CMK (cell line): ENCODE measurements around the gene PDIA2.
"Not testable (repeated sequence)": the region's sequence is repeated elsewhere in the genome, so short reads cannot be mapped to it uniquely, and the experiment has no call there.

Source experiments
- DNase-seq: peaks from one replicate; pipeline ENCODE4 v3.0.0-alpha.2; 2010; ENCODE audit warnings: low read depth

Gene PDIA2

DNA sequence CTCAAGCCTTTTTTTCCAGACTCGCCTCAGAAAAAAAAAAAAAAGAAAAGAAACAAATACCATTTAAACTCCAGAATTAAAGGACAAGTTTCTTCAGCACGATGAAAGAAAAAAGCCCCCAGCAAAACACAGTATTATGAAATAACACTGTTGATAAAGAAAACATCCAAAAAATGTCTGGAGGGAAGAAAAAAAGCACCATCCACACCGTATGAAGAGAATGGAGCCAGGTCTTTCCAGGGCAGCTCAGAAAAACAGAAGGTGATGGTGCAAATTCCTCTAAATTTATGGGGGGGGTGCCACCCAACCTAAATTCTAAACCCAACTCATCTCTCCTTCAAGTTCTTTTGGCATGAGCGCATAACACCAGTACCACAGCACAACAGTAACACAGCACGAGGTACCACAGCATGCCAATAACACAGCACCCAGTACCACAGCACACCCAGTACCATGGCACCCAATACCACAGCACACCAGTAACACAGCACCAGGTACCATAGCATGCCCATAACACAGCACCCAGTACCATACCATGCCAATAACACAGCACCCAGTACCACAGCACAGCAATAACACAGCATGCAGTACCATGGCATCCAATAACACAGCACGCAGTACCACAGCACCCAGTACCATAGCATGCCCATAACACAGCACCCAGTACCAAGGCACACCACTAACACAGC is 50.6 kb downstream of the PDIA2 start:
- DNase-seq, result no peak

DNA sequence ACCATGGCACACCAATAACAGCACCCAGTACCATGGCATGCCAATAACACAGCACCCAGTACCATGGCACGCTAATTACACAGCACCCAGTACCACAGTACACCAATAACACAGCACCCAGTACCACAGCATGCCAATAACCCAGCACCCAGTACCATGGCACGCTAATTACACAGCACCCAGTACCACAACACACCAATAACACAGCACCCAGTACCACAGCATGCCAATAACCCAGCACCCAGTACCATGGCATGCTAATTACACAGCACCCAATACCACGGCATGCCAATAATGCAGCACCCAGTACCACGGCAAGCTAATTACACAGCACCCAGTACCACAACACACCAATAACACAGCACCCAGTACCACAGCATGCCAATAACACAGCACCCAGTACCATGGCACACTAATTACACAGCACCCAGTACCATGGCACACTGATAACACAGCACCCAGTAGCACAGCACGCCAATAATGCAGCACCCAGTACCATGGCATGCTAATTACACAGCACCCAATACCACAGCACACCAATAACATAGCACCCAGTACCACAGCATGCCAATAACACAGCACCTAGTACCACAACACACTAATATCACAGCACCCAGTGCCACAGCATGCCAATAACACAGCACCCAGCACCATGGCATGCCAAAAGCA is 51.3 kb downstream of the PDIA2 start:
- not testable (repeated sequence) for DNase-seq

DNA sequence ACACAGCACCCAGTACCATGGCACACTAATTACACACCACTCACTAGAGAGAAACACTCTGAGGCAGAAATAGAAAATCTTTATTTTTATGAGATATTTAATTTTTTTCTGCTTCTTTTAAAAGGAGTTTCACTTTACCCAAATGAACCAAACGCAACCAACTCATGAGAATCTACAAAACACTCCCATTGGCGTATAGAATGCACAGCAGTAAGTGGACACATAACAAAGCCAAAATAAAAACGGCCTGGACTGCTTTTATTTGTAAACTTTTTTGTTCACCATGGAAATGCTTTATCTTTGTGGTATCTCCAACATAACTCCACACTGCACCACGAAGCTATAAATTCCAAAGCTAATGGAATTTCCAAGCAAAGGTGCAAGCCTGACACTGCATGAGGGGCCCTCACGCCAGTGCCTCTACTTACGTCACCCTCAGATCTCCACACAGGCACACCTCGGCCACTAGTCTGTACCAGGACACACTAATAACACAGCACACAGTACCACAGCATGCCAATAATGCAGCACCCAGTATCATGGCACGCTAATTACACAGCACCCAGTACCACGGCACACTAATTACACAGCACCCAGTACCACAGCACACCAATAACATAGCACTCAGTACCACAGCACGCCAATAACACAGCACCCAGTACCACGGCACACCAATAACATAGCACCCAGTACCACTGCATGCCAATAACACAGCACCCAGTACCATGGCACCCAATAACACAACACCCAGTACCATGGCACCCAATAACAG is 52.1 kb downstream of the PDIA2 start:
- not testable (repeated sequence) for DNase-seq

DNA sequence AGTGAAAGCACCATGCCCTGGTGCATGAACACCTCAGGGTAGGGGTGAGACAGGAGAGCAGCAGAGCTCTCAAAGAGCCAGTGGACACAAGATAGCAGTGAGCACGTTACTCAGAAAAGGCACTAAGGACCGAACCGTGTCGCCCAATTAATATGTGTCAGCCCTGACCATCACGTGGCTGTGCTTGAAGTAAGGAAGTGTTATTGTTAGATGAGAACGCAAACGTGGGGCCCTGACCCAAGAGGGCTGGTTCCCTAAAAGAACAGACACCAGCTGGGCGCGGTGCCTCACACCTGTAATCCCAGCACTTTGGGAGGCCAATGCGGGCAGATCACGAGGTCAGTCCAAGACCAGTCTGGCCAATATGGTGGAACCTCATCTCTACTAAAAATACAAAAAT is 53.3 kb downstream of the PDIA2 start:
- DNase-seq, result no peak
